ENCODE data around the gene EEA1. TPM values are rescaled to one million over a fixed set of nuclear protein-coding genes. Genes with fewer than 3 reads are reported as not detected.

The EEA1 gene
- total RNA-seq, 1 experiment from 2014 or later = 4.3 TPM

- Histone ChIP-seq H3K4me3 (ENCODE audit: insufficient read depth, low read depth, low read length) (no peak overlapping the region), H3K36me3 (replicated peaks; ENCODE audit: control insufficient read depth, insufficient read depth, low read length) (no peaks in the 10 kb centered on the region), H3K27me3 (ENCODE audit: control insufficient read depth, insufficient read depth, low read length) (no peaks in the 10 kb centered on the region)
- no peak for DNase-seq
Observed at GRCh38 chr12:92730758-92731157, 198.3 kb downstream of the EEA1 start.

- no peaks in the 10 kb centered on the region for H3K36me3 ChIP-seq (replicated peaks; ENCODE audit: control insufficient read depth, insufficient read depth, low read length)
- no peak for DNase-seq
- no peaks in the 10 kb centered on the region for H3K27me3 ChIP-seq (ENCODE audit: control insufficient read depth, insufficient read depth, low read length)
- H3K4me3 ChIP-seq (ENCODE audit: insufficient read depth, low read depth, low read length) = no peak overlapping the region
Observed at GRCh38 chr12:92729773-92730305, 199.3 kb downstream of the EEA1 start.

GRCh38 chr12:92726850-92727249 lies 202.2 kb downstream of the EEA1 start:
- H3K27me3 ChIP-seq (ENCODE audit: control insufficient read depth, insufficient read depth, low read length) = no peaks in the 10 kb centered on the region
- H3K4me3 ChIP-seq (ENCODE audit: insufficient read depth, low read depth, low read length) = no peak overlapping the region
- H3K36me3 ChIP-seq (replicated peaks; ENCODE audit: control insufficient read depth, insufficient read depth, low read length) = no peaks in the 10 kb centered on the region
- DNase-seq = no peak

GRCh38 chr12:92722897-92723296 lies 206.2 kb downstream of the EEA1 start:
- Histone ChIP-seq H3K36me3 (replicated peaks; ENCODE audit: control insufficient read depth, insufficient read depth, low read length) (no peaks in the 10 kb centered on the region), H3K27me3 (ENCODE audit: control insufficient read depth, insufficient read depth, low read length) (no peaks in the 10 kb centered on the region), H3K4me3 (ENCODE audit: insufficient read depth, low read depth, low read length) (no peak overlapping the region)
- no peak for DNase-seq

GRCh38 chr12:92721656-92722055 lies 207.4 kb downstream of the EEA1 start:
- no peak for DNase-seq
- H3K4me3 ChIP-seq (ENCODE audit: insufficient read depth, low read depth, low read length) = no peak overlapping the region
- no peaks in the 10 kb centered on the region for H3K27me3 ChIP-seq (ENCODE audit: control insufficient read depth, insufficient read depth, low read length)
- no peaks in the 10 kb centered on the region for H3K36me3 ChIP-seq (replicated peaks; ENCODE audit: control insufficient read depth, insufficient read depth, low read length)

GRCh38 chr12:92721130-92721529 lies 208.0 kb downstream of the EEA1 start:
- DNase-seq = no peak
- Histone ChIP-seq H3K27me3 (ENCODE audit: control insufficient read depth, insufficient read depth, low read length) (no peaks in the 10 kb centered on the region), H3K36me3 (replicated peaks; ENCODE audit: control insufficient read depth, insufficient read depth, low read length) (no peaks in the 10 kb centered on the region), H3K4me3 (ENCODE audit: insufficient read depth, low read depth, low read length) (no peak overlapping the region)

Other genes starting within 250 kb of the EEA1 start
- not detected in 2 replicates for gene PLEKHG7, start 226.3 kb downstream of the EEA1 start, total RNA-seq (2014; rRNA removed; shearing (Covaris generic))

Measured in H7 (cell line).